GM12873 (cell line): ENCODE measurements around the gene PARM1.
A peak's percentile ranks its signal among the peaks of the same experiment; 100 is the strongest.

Experiments used
- CTCF ChIP-seq: IDR thresholded peaks from 2 replicates; pipeline ENCODE4 v1.5.1; 2012; ENCODE audit warnings: low read depth, mild to moderate bottlenecking, moderate library complexity, low read length, control low read depth; ENCODE audit not compliant: insufficient read depth; ENCODE audit errors: missing control alignments

Gene PARM1

GRCh38 chr4:75042601-75043208 lies 109.8 kb downstream of the PARM1 start:
- TF ChIP-seq CTCF, result no peak

GRCh38 chr4:75046226-75046625 lies 113.3 kb downstream of the PARM1 start:
- TF ChIP-seq CTCF, result no peak

- TF ChIP-seq CTCF, result no peak
Measured at GRCh38 chr4:75046641-75047040, 113.7 kb downstream of the PARM1 start.

- TF ChIP-seq CTCF, result peak; percentile 25
Measured at GRCh38 chr4:75048208-75048879, 115.4 kb downstream of the PARM1 start.

GRCh38 chr4:75051431-75051830 lies 118.5 kb downstream of the PARM1 start:
- no peak for TF ChIP-seq CTCF

- TF ChIP-seq CTCF, result no peak
Measured at GRCh38 chr4:75053352-75053751, 120.4 kb downstream of the PARM1 start.

GRCh38 chr4:75054078-75054477 lies 121.2 kb downstream of the PARM1 start:
- TF ChIP-seq CTCF, result no peak
